SU-DHL-6 (cell line): ENCODE measurements around the gene P2RY6.

Source experiments
- CTCF ChIP-seq: fragments of 200-600 bp; sonication (generic); IDR thresholded peaks from one replicate; pipeline ENCODE4 v1.5.1; 2017; ENCODE audit warnings: antibody characterized with exemption, mild to moderate bottlenecking, low read length, moderate library complexity; ENCODE audit not compliant: insufficient read depth, poor library complexity, severe bottlenecking
- EZH2phosphoT487 ChIP-seq: fragments of 200-600 bp; sonication (generic), shearing (Covaris generic); conservative IDR thresholded peaks from 2 replicates; pipeline ENCODE4 v1.6.1; 2018; ENCODE audit warnings: mild to moderate bottlenecking, antibody characterized with exemption, low read length, moderate library complexity, mixed read lengths

GRCh38 chr11:73297231-73297590 lies 25.1 kb downstream of the P2RY6 start:
- no peak for TF ChIP-seq CTCF
- no peak for TF ChIP-seq EZH2phosphoT487
